Panc1 (cell line): ENCODE results near the gene ABI3BP.

ENCODE experiments used
- CTCF ChIP-seq: fragments of 450-650 bp; IDR thresholded peaks from 2 replicates; pipeline ENCODE4 v1.5.1; 2017; ENCODE audit warnings: mild to moderate bottlenecking
- POLR2AphosphoS5 ChIP-seq: IDR thresholded peaks from 2 replicates; pipeline ENCODE4 v1.6.1; 2012; ENCODE audit warnings: mild to moderate bottlenecking, low read depth, low read length, moderate library complexity
- TF ChIP-seq, protein P1 (sequence below), 2 experiments: IDR thresholded peaks; 2 replicates each; pipeline ENCODE4 v1.6.1; 2011 to 2012; ENCODE audit warnings: low read depth in 2 of 2, control low read depth in 1 of 2, low read length in 1 of 2, mild to moderate bottlenecking in 1 of 2, moderate library complexity in 1 of 2; ENCODE audit not compliant: insufficient read depth in 1 of 2

- no peak for TF ChIP-seq POLR2AphosphoS5
- no peak for TF ChIP-seq CTCF
- TF ChIP-seq, protein P1, sequence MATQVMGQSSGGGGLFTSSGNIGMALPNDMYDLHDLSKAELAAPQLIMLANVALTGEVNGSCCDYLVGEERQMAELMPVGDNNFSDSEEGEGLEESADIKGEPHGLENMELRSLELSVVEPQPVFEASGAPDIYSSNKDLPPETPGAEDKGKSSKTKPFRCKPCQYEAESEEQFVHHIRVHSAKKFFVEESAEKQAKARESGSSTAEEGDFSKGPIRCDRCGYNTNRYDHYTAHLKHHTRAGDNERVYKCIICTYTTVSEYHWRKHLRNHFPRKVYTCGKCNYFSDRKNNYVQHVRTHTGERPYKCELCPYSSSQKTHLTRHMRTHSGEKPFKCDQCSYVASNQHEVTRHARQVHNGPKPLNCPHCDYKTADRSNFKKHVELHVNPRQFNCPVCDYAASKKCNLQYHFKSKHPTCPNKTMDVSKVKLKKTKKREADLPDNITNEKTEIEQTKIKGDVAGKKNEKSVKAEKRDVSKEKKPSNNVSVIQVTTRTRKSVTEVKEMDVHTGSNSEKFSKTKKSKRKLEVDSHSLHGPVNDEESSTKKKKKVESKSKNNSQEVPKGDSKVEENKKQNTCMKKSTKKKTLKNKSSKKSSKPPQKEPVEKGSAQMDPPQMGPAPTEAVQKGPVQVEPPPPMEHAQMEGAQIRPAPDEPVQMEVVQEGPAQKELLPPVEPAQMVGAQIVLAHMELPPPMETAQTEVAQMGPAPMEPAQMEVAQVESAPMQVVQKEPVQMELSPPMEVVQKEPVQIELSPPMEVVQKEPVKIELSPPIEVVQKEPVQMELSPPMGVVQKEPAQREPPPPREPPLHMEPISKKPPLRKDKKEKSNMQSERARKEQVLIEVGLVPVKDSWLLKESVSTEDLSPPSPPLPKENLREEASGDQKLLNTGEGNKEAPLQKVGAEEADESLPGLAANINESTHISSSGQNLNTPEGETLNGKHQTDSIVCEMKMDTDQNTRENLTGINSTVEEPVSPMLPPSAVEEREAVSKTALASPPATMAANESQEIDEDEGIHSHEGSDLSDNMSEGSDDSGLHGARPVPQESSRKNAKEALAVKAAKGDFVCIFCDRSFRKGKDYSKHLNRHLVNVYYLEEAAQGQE (IDR thresholded peaks at IDR 0.05; ENCODE audit: insufficient read depth in 1 of 2, low read depth in 2 of 2, low read length in 1 of 2) = no peak
These were observed 216.5 kb downstream of the ABI3BP start for GRCh38 chr3:100776746-100777145.
